Endothelial cell of umbilical vein (primary cell): ENCODE results near the gene MED17. TPM values are rescaled to one million over a fixed set of nuclear protein-coding genes. Genes with fewer than 3 reads are reported as not detected.

Source experiments
- BruUV-seq: library from RNA; stranded (reverse); fragments of 400-500 nt; replicated peaks from 2 replicates; lab custom pipeline; 2021; lab: Mats Ljungman, UMichigan
- CTCF ChIA-PET: fragments of 300-600, 350-600 bp; sonication (Branson Sonifier 250); formaldehyde crosslinking; loops from one replicate; lab custom pipeline; 2021; ENCODE audit warnings: antibody characterized with exemption, inconsistent platforms; lab: Charles Lee
- POLR2A ChIA-PET: fragments of 300-600, 350-600 bp; sonication (Branson Sonifier 250); formaldehyde crosslinking; loops from one replicate; lab custom pipeline; 2021; ENCODE audit warnings: antibody characterized with exemption, inconsistent platforms; lab: Charles Lee
- DNase-seq: peaks from one replicate; pipeline ENCODE4 v3.0.0-alpha.2; 2011; ENCODE audit warnings: low read depth, low spot score
- FAIRE-seq: peaks from 2 replicates; lab custom pipeline; 2011; peaks lifted over from hg19 to GRCh38; lab: Jason Lieb, UNC
- H2AFZ ChIP-seq: 2 replicates; pipeline ENCODE4 v1.6.0; 2012; ENCODE audit warnings: low read depth, low read length, control low read depth, inconsistent platforms
- H3K27ac ChIP-seq: 2 replicates; pipeline ENCODE4 v1.5.1; 2011; ENCODE audit warnings: low read depth, mild to moderate bottlenecking, control low read depth, low read length, moderate library complexity; ENCODE audit not compliant: insufficient read depth
- H3K27me3 ChIP-seq, 2 experiments: 2 replicates each; pipeline versions ENCODE4 v1.6.0 to v1.6.1; 2011; ENCODE audit warnings: low read length in 2 of 2, mixed read lengths in 1 of 2; ENCODE audit not compliant: control insufficient read depth in 2 of 2, insufficient read depth in 2 of 2
- H3K36me3 ChIP-seq, 2 experiments: 2 replicates in 1 of 2; 3 replicates in 1 of 2; pipeline ENCODE4 v1.5.1; 2011; ENCODE audit warnings: low read length in 2 of 2, mild to moderate bottlenecking in 1 of 2, moderate library complexity in 1 of 2; ENCODE audit not compliant: control insufficient read depth in 2 of 2, insufficient read depth in 2 of 2; ENCODE audit errors: extremely low read depth in 1 of 2
- H3K4me1 ChIP-seq: 3 replicates; pipeline ENCODE4 v1.5.1; 2011; ENCODE audit warnings: mild to moderate bottlenecking, low read length; ENCODE audit not compliant: control insufficient read depth, insufficient read depth; ENCODE audit errors: extremely low read depth
- H3K4me2 ChIP-seq: 2 replicates; pipeline ENCODE4 v1.6.1; 2011; ENCODE audit warnings: low read length, control low read depth, mixed read lengths; ENCODE audit not compliant: insufficient read depth
- H3K4me3 ChIP-seq, 3 experiments: fragments of 200-600 bp in 1 of 3; sonication (generic), shearing (Covaris generic) in 1 of 3; replicated peaks in 1 of 3; 2 replicates each; pipeline ENCODE4 v1.5.1; 2011 to 2016; ENCODE audit warnings: control low read depth in 3 of 3, low read length in 3 of 3, mild to moderate bottlenecking in 2 of 3, inconsistent platforms in 1 of 3, low read depth in 1 of 3, moderate library complexity in 1 of 3; ENCODE audit not compliant: insufficient read depth in 1 of 3
- H3K79me2 ChIP-seq: 2 replicates; pipeline ENCODE4 v1.6.0; 2012; ENCODE audit warnings: low read length, inconsistent platforms; ENCODE audit not compliant: control insufficient read depth, insufficient read depth
- H3K9ac ChIP-seq: replicated peaks from 2 replicates; pipeline ENCODE3; 2011; ENCODE audit warnings: low read length, control low read depth; ENCODE audit not compliant: insufficient read depth; ENCODE audit errors: extremely low read depth
- H3K9me1 ChIP-seq: replicated peaks from 3 replicates; pipeline ENCODE4 v1.6.0; 2011; ENCODE audit warnings: mild to moderate bottlenecking, low read length; ENCODE audit not compliant: control insufficient read depth, insufficient read depth; ENCODE audit errors: extremely low read depth
- H3K9me3 ChIP-seq: replicated peaks from 2 replicates; pipeline ENCODE4 v1.5.1; 2012; ENCODE audit warnings: low read length, inconsistent platforms; ENCODE audit not compliant: control insufficient read depth, insufficient read depth
- H4K20me1 ChIP-seq: replicated peaks from 2 replicates; pipeline ENCODE3; 2011; ENCODE audit warnings: mild to moderate bottlenecking, low read length; ENCODE audit not compliant: control insufficient read depth, insufficient read depth; ENCODE audit errors: extremely low read depth
- CTCF ChIP-seq, 2 donors: IDR thresholded peaks; 1 replicate in 1 of 2; 2 replicates in 1 of 2; pipeline ENCODE4 v1.5.1; 2011; ENCODE audit warnings: low read length in 2 of 2, mild to moderate bottlenecking in 2 of 2, moderate library complexity in 2 of 2, control low read depth in 1 of 2, inconsistent platforms in 1 of 2, low read depth in 1 of 2; ENCODE audit not compliant: insufficient read depth in 1 of 2; ENCODE audit errors: extremely low read depth in 1 of 2
- EZH2 ChIP-seq: IDR thresholded peaks from 2 replicates; pipeline ENCODE4 v1.6.1; 2012; ENCODE audit warnings: borderline replicate concordance, low read depth, mild to moderate bottlenecking, moderate library complexity, low read length, inconsistent platforms; ENCODE audit not compliant: severe bottlenecking
- FOS ChIP-seq: IDR thresholded peaks from 2 replicates; pipeline ENCODE4 v1.6.1; 2011; ENCODE audit warnings: mild to moderate bottlenecking, low read length, moderate library complexity, borderline replicate concordance; ENCODE audit not compliant: insufficient read depth
- GATA2 ChIP-seq: IDR thresholded peaks from 2 replicates; pipeline ENCODE4 v1.7.0; 2011; ENCODE audit warnings: low read depth, mild to moderate bottlenecking, moderate library complexity, mixed read lengths, low read length; ENCODE audit not compliant: insufficient read length, insufficient read depth
- JUN ChIP-seq: IDR thresholded peaks from 2 replicates; pipeline ENCODE4 v1.6.1; 2011; ENCODE audit warnings: borderline replicate concordance, low read depth; ENCODE audit not compliant: insufficient read length, insufficient read depth
- MAX ChIP-seq: IDR thresholded peaks from 2 replicates; pipeline ENCODE4 v1.6.1; 2011; ENCODE audit not compliant: insufficient read depth, insufficient read length
- MYC ChIP-seq: IDR thresholded peaks from one replicate; pipeline ENCODE4 v1.6.1; 2011; ENCODE audit warnings: mild to moderate bottlenecking, low read depth, low read length
- POLR2A ChIP-seq: IDR thresholded peaks from 2 replicates; pipeline ENCODE4 v1.6.1; 2012; ENCODE audit warnings: low read depth, mild to moderate bottlenecking, control low read depth, low read length
- POLR2AphosphoS5 ChIP-seq: IDR thresholded peaks from 2 replicates; pipeline ENCODE4 v1.6.1; 2012; ENCODE audit warnings: low read depth, mild to moderate bottlenecking, control low read depth, low read length, moderate library complexity; ENCODE audit not compliant: insufficient read depth
- dilution Hi-C: fragments of 300-500 bp; cut with MboI; formaldehyde crosslinking; loops from one replicate; pipeline ENCODE4 v1.15.0; 2019; ENCODE audit warnings: low sequenced_read_pairs; ENCODE audit not compliant: extremely low pct_ligation_motif_present
- intact Hi-C: fragments of 100-400 bp; cut with micrococcal nuclease; formaldehyde crosslinking; loops from one replicate; pipeline ENCODE4 v1.10.0; 2022
- polyA plus RNA-seq, 4 experiments: library from polyadenylated mRNA; depleted of rRNA in 3 of 4; stranded (reverse) in 3 of 4; unstranded in 1 of 4; fragments of >200 nt; gene quantifications; 2 replicates each; pipeline versions ENCODE4 v1.2.1 to v1.2.3, GENCODE V29; 2011 to 2012; ENCODE audit warnings: missing spikeins in 1 of 4
- total RNA-seq: library from RNA; stranded (reverse); gene quantifications from 2 replicates; pipeline ENCODE4 v1.2.3, GENCODE V29; 2021

MED17 gene
- total and polyA plus RNA-seq, 2 donors (not counting 3 experiments of a cell fraction or from before 2014, with no cell fraction given) = 11.3 to 40.6 TPM

- H2AFZ ChIP-seq = no peak overlapping the region
- no peak overlapping the region for H3K4me2 ChIP-seq
- no peaks in the 10 kb centered on the region for H3K9me3 ChIP-seq
- no peaks in the 10 kb centered on the region for H3K36me3 ChIP-seq
- DNase-seq (no peak), FAIRE-seq (no peak)
- H3K4me3 ChIP-seq = no peak overlapping the region
- POLR2A ChIA-PET = no interaction called here
- H3K27me3 ChIP-seq = no peaks in the 10 kb centered on the region
- no peak overlapping the region for H3K27ac ChIP-seq
- BruUV-seq = no TSS peak
- H3K9ac ChIP-seq = no peak overlapping the region
- CTCF ChIA-PET = no interaction called here
- no peak for TF ChIP-seq JUN
- TF ChIP-seq MYC = no peak
- TF ChIP-seq FOS = no peak
- no peak for TF ChIP-seq CTCF (IDR thresholded peaks at IDR 0.05; ENCODE audit: extremely low read depth in 1 of 2, insufficient read depth in 1 of 2, low read depth in 1 of 2, low read length in 2 of 2)
- TF ChIP-seq MAX = no peak
- TF ChIP-seq POLR2A = no peak
- no peak for TF ChIP-seq EZH2
- TF ChIP-seq POLR2AphosphoS5 = no peak
- no peak for TF ChIP-seq GATA2
- H4K20me1 ChIP-seq = no peaks in the 10 kb centered on the region
- intact Hi-C loops = no loop called here
- no peaks in the 10 kb centered on the region for H3K79me2 ChIP-seq
- H3K4me1 ChIP-seq = no peaks in the 10 kb centered on the region
- dilution Hi-C loops = no loop called here
- no peaks in the 10 kb centered on the region for H3K9me1 ChIP-seq
Measured at GRCh38 chr11:93767018-93767417, 17.1 kb upstream of the MED17 start.
